Cardiac muscle cell (in vitro differentiated cells and primary cell): Measurements from ENCODE around the gene PIAS1. TPM values are rescaled to one million over a fixed set of nuclear protein-coding genes. Genes with fewer than 3 reads are reported as not detected.

ENCODE experiments used
- DNase-seq, 2 donors: peaks; one replicate each; pipeline versions ENCODE4 v3.0.0 to v3.0.0-alpha.2; 2010 to 2017; ENCODE audit warnings: low read depth in 1 of 2, low spot score in 1 of 2
- H3K27ac ChIP-seq: fragments of 200-600 bp; sonication (generic); 2 replicates; pipeline ENCODE4 v1.5.1; 2016
- H3K27me3 ChIP-seq: fragments of 200-600 bp; sonication (generic); 2 replicates; pipeline ENCODE4 v1.6.0; 2016; ENCODE audit warnings: control low read depth
- H3K36me3 ChIP-seq: fragments of 200-600 bp; sonication (generic); 2 replicates; pipeline ENCODE4 v1.5.1; 2016; ENCODE audit warnings: control low read depth
- H3K4me1 ChIP-seq: fragments of 200-600 bp; sonication (generic); 2 replicates; pipeline ENCODE4 v1.8.1; 2017; ENCODE audit warnings: low read depth, mild to moderate bottlenecking, mixed run types
- H3K4me3 ChIP-seq: fragments of 200-600 bp; sonication (generic); 2 replicates; pipeline ENCODE4 v1.5.1; 2016; ENCODE audit warnings: mild to moderate bottlenecking
- H3K9me3 ChIP-seq: fragments of 200-600 bp; sonication (generic); 2 replicates; pipeline ENCODE4 v1.5.1; 2017; ENCODE audit warnings: low read depth, mild to moderate bottlenecking, control low read depth
- polyA plus RNA-seq: library from polyadenylated mRNA; unstranded; fragments of >200 nt; fragmentation: Nextera tagmentation; extraction: Ambion mirVana; gene quantifications from 2 replicates; pipeline ENCODE4 v1.2.1, GENCODE V29; 2016
- total RNA-seq: library from RNA; depleted of rRNA; stranded (reverse); fragments of >200 nt; gene quantifications from 2 replicates; pipeline ENCODE4 v1.2.3, GENCODE V29; 2016
- TF ChIP-seq, protein P1 (sequence below): IDR thresholded peaks from 2 replicates; pipeline ENCODE4 v1.5.1; 2012; ENCODE audit warnings: low read depth, mild to moderate bottlenecking, low read length

Gene PIAS1
- total and polyA plus RNA-seq, 2 experiments from 2014 or later = 29.0 to 44.3 TPM

DNA sequence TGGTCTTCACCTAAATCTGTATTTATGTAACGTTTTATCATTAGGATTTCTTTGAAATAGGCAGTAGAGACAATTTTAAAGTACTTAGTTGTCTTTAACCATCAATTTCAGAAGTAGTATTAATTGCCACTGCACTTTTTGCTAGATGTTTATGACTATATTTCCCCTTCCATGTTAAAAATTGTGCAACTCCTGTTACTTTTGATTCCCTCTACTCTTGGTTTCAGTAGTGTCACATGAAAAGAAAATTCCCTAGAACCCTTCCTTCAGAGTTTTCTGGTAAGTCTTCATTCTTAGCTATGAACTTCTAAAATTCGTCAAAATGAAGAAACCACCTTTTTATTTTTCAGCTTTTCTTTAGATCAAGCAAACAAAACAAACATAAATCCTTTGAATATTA lies 7.1 kb downstream of the PIAS1 start:
- Histone ChIP-seq H3K4me3 (no peak overlapping the region), H3K4me1 (peaks cover 34% of the 10 kb centered on the region), H3K27me3 (no peaks in the 10 kb centered on the region), H3K27ac (no peak overlapping the region), H3K36me3 (no peaks in the 10 kb centered on the region), H3K9me3 (no peaks in the 10 kb centered on the region)
- DNase-seq = no peak
- TF ChIP-seq, protein P1, sequence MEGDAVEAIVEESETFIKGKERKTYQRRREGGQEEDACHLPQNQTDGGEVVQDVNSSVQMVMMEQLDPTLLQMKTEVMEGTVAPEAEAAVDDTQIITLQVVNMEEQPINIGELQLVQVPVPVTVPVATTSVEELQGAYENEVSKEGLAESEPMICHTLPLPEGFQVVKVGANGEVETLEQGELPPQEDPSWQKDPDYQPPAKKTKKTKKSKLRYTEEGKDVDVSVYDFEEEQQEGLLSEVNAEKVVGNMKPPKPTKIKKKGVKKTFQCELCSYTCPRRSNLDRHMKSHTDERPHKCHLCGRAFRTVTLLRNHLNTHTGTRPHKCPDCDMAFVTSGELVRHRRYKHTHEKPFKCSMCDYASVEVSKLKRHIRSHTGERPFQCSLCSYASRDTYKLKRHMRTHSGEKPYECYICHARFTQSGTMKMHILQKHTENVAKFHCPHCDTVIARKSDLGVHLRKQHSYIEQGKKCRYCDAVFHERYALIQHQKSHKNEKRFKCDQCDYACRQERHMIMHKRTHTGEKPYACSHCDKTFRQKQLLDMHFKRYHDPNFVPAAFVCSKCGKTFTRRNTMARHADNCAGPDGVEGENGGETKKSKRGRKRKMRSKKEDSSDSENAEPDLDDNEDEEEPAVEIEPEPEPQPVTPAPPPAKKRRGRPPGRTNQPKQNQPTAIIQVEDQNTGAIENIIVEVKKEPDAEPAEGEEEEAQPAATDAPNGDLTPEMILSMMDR = no peak

- TF ChIP-seq, protein P1 = no peak
- H3K27ac ChIP-seq = no peak overlapping the region
Measured at GRCh38 chr15:68061602-68062001, 7.5 kb downstream of the PIAS1 start.

DNA sequence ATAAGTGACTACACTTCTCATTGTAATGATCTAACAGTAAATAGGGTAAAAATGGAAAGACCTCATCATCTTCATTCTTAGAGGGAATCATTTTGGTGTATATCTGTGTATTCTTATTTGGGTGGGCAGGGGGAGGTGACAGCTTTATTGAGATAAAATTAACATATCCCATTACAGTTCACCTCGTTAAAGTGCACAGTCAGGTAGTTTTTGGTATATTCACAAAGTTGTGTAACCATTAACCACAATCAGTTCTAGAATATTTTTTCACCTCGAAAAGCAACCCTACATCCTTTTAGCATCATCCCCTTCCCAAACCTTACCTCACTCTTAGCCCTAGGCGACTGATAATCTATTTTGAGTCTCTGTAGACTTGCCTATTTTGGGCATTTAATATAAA lies 8.1 kb downstream of the PIAS1 start:
- TF ChIP-seq, protein P1 = no peak
- no peak overlapping the region for H3K4me3 ChIP-seq
- DNase-seq = no peak
- H3K9me3 ChIP-seq = no peaks in the 10 kb centered on the region
- H3K4me1 ChIP-seq = peaks cover 27% of the 10 kb centered on the region
- H3K36me3 ChIP-seq = no peaks in the 10 kb centered on the region
- no peak overlapping the region for H3K27ac ChIP-seq
- no peaks in the 10 kb centered on the region for H3K27me3 ChIP-seq

More at GRCh38 chr15:68061602-68062001, 7.5 kb downstream of the PIAS1 start:
- no peaks in the 10 kb centered on the region for H3K36me3 ChIP-seq
- no peak for DNase-seq
- H3K27me3 ChIP-seq = no peaks in the 10 kb centered on the region
- H3K4me1 ChIP-seq = peaks cover 29% of the 10 kb centered on the region
- H3K9me3 ChIP-seq = no peaks in the 10 kb centered on the region
- H3K4me3 ChIP-seq = no peak overlapping the region

DNA sequence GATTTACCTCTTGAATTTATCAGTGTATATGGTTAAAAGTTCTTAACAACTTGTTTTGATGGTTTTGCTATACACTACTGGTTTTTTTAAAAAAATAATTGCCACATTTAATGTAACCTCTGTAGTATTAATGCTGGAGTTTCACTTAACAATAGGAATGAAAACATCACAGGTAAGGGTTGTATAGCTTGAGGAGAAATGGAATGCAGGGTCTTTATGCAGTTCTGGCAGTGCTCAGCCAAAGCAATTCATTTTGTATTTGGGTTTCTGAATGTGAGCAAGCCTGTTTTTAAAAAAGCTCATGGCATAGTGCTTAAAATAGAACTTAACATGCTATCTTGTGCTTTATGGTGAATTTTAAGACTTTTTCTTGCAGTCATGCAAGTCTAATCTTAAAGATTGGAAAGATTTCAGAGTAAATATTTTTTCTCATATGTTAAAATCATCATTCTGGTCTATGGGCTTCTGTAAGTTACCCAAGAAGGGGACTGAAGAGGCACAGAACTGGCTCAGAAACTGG lies 8.9 kb downstream of the PIAS1 start:
- H3K4me1 ChIP-seq = peaks cover 20% of the 10 kb centered on the region
- no peaks in the 10 kb centered on the region for H3K9me3 ChIP-seq
- no peak overlapping the region for H3K27ac ChIP-seq
- TF ChIP-seq, protein P1 = no peak
- H3K36me3 ChIP-seq = no peaks in the 10 kb centered on the region
- H3K4me3 ChIP-seq = no peak overlapping the region
- no peaks in the 10 kb centered on the region for H3K27me3 ChIP-seq
- DNase-seq = no peak

DNA sequence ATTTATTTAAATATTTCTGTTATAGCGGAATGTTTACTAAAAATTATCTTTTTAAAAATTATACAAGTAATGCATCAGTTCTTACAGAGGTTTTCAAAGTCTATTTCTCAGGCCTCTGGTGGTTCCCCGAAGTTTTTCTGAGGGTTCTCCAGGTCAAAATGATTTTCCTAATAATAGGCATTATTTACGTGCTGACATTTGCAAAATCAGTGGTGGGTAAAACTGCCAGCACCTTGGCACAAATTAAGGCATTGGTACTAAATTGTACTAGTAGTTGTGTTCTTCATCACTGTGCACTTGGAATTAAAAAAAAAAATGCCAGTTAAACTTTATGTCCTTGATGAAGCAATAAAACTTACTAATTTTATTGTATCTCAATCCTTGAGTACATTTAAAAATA lies 9.5 kb downstream of the PIAS1 start:
- Histone ChIP-seq H3K9me3 (no peaks in the 10 kb centered on the region), H3K27me3 (no peaks in the 10 kb centered on the region), H3K4me3 (no peak overlapping the region), H3K27ac (no peak overlapping the region), H3K36me3 (no peaks in the 10 kb centered on the region), H3K4me1 (peaks cover 20% of the 10 kb centered on the region)
- TF ChIP-seq, protein P1 = no peak
- DNase-seq = no peak
